Measurements from ENCODE around the gene CHRNB4.

The CHRNB4 gene

DNA sequence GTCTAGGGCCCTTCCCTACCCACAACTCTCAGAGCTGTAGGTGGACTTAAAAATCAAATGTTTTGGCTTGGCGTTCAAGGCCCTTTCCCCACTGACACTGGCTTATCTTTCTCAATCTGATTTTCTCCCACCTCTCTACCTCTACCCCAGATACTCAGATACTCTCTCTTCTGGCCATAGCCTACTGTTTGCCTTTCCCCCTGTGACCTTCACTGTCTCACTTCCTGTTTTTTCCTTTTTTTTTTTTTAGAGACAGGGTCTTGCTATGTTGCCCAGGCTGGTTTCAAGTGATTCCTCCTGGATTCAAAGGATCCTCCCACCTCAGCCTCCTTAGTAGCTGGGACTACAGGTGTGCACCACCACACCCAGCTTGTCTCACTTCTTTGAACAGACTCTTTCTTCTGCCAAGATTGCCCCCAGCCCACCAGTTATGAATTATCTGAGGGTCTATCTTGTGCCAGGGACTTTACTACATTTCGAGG, 4.6 kb downstream of the CHRNB4 start:
- no peak for DNase-seq (ENCODE audit: extremely low spot score)
- ChIA-PET CTCF (interaction anchor here (4.3 kb wide), 1 partner anchor 73 kb away, joined by 30 read pairs; no protein-coding TSS in a partner anchor), POLR2A (no interaction called here)
- TF ChIP-seq, protein P1, sequence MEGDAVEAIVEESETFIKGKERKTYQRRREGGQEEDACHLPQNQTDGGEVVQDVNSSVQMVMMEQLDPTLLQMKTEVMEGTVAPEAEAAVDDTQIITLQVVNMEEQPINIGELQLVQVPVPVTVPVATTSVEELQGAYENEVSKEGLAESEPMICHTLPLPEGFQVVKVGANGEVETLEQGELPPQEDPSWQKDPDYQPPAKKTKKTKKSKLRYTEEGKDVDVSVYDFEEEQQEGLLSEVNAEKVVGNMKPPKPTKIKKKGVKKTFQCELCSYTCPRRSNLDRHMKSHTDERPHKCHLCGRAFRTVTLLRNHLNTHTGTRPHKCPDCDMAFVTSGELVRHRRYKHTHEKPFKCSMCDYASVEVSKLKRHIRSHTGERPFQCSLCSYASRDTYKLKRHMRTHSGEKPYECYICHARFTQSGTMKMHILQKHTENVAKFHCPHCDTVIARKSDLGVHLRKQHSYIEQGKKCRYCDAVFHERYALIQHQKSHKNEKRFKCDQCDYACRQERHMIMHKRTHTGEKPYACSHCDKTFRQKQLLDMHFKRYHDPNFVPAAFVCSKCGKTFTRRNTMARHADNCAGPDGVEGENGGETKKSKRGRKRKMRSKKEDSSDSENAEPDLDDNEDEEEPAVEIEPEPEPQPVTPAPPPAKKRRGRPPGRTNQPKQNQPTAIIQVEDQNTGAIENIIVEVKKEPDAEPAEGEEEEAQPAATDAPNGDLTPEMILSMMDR (IDR thresholded peaks at IDR 0.05; ENCODE audit: control extremely low read depth, extremely low read depth, low read depth, missing control alignments) = no peak

DNA sequence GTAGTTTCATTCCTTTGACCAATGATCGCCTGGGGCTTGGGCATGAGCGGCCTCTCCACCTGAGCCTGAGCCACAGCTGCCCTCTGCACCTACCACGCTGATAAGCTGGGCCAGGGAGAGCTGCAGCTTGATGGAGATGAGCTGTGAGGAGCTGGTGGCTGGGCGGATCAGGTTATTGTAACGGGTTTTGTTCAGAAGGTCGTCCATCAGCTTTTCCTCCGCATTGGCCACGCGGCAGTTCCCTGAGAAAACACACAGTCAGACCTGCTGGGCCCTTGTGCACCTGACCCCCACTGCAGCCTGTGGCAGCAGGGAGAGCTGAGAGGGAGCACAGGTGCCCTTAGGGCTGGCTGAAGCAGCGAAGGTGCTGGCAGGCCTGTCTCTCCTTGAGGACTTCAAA, 5.7 kb downstream of the CHRNB4 start:
- TF ChIP-seq, protein P1 (IDR thresholded peaks at IDR 0.05; ENCODE audit: control extremely low read depth, extremely low read depth, low read depth, missing control alignments) = no peak
- CTCF ChIA-PET = interaction anchor here (1.1 kb wide), 2 partner anchors 11 to 75 kb away, joined by 3 to 5 read pairs; no protein-coding TSS in a partner anchor
- POLR2A ChIA-PET = no interaction called here
- no peak for DNase-seq (ENCODE audit: extremely low spot score)

DNA sequence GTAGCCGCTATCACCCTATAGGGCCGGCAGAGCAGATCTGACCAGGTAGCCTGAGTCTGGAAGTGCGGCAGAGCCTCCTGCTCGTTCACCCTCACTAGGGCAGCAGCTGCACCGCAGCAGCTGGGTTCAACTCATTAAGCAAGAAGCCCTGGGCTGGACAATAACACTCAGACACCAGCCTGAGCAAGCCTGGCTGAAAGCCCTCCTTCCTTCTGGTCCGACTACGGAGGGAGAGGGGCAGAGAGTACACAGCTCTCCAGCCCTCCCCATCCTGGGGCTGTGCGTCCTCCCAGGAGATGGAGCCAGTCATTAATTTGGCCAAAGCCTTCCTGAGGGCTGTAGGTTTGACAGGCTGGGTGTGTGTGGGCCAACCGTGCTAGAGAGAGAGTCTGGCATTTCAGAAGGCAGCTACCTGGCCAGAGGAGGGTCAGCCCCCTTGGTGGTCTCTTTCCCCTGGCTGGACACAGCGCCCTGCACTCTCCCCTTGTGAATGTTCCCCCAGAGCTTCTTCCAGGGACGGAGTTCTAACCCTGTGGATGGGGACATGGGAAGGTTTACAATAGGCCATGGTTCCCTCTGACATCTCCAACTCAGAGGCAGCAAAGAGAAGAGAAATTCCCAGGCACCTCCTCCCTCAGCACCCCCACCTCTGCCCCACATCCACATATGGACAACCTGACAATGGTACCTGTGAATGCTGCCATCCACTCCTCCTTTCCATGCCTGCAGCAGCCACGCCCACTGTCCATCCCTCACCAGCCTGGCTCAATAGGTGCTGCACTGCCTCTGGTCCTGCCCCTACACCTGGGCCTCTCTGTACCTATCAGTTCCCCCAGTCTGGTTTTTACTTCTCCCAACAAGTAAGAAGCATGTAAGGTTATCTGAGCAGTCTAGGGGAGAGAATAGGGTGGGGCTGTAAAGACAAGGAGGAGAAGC, 6.5 kb downstream of the CHRNB4 start:
- no peak for DNase-seq (ENCODE audit: extremely low spot score)
- POLR2A ChIA-PET = no interaction called here
- TF ChIP-seq, protein P1 (IDR thresholded peaks at IDR 0.05; ENCODE audit: control extremely low read depth, extremely low read depth, low read depth, missing control alignments) = no peak
- CTCF ChIA-PET = interaction anchor here (1.1 kb wide), 2 partner anchors 10 to 75 kb away, joined by 3 to 5 read pairs; no protein-coding TSS in a partner anchor

DNA sequence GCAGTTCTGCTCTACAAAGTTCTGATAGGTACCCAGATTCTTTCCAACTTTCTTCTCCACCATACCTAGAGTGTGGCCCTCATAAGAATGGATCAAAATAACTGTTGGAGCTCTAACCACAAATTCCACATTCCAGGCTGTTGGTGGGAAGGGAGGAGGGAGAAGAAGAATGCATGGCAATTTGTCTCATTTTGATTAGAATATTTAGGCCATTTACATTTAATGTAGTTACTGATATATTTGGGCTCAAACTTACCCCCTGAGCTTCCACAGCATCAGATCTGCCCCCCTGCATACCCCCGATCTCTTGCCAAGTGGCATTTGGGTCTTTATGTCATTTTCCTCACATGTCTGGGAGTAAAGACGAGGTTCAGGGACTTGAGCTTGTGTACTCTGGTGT, 7.7 kb downstream of the CHRNB4 start:
- ChIA-PET POLR2A (no interaction called here), CTCF (interaction anchor here (1.1 kb wide), 1 partner anchor 12 kb away, joined by 3 read pairs; no protein-coding TSS in a partner anchor)
- DNase-seq (ENCODE audit: extremely low spot score) = no peak
- TF ChIP-seq, protein P1 (IDR thresholded peaks at IDR 0.05; ENCODE audit: control extremely low read depth, extremely low read depth, low read depth, missing control alignments) = no peak

DNA sequence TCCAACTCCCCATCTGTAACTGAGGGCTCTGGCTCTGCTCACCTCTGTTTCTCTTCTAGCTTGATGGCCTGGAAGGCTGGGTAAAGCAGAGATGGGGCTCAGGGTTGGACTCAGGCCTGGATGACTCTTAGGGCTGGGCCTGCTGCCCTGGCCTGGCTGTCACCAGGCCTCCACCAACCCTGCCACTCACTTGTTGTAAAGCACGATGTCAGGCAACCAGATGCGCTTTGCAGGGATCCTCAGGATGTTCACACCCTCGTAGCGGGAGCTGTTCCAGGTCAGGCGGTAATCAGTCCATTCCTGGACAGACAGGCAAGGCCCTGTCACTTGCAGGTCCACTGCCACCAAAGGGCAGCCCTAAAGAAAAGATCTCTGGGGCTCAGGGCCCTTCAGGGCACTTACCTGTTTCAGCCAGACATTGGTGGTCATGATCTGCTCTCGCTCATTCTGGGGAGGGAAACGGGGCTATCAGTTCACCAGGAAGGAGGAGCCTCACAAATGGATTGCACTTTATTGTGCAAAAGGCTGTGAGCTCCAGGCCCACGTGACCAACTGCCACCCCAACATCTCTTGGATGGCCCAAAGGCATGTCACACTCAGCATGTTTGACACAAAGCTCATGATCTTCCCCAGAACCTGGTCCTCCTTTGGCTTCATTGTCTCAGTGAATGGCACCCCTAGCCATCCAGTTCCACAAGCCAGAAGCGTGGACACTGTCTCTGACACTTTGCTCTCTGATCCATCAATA, 9.9 kb downstream of the CHRNB4 start:
- DNase-seq (ENCODE audit: extremely low spot score) = no peak
- TF ChIP-seq, protein P1 (IDR thresholded peaks at IDR 0.05; ENCODE audit: control extremely low read depth, extremely low read depth, low read depth, missing control alignments) = no peak
- ChIA-PET CTCF (interaction anchor here (2.4 kb wide), 1 partner anchor 78 kb away, joined by 7 read pairs; no protein-coding TSS in a partner anchor), POLR2A (no interaction called here)

DNA sequence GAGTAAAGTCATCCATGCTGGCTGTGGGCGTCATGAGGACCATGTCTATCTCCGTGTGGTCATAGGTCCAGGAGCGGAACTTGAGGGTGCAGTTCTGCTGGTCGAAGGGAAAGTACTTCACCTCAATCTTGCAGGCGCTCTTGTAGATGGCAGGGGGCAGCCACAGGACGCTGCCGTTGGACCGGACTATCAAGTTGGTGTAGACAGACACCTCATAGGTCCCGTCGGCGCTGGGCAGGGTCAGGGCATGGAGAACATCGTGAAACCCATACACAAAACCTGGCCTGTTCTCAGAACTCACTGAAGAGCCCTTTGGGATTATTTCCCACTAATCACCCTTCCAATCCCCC, 11.3 kb downstream of the CHRNB4 start:
- TF ChIP-seq, protein P1 (IDR thresholded peaks at IDR 0.05; ENCODE audit: control extremely low read depth, extremely low read depth, low read depth, missing control alignments) = no peak
- POLR2A ChIA-PET = no interaction called here
- CTCF ChIA-PET = interaction anchor here (1.5 to 2.4 kb wide), 2 partner anchors 80 to 126 kb away, joined by 3 to 7 read pairs; no protein-coding TSS in a partner anchor
- no peak for DNase-seq (ENCODE audit: extremely low spot score)

Measured in GM10248 (cell line).